WTC11 (cell line): ENCODE results near the gene SARDH.

Experiments
- CBFB ChIP-seq: sonication (generic); formaldehyde crosslinking; IDR thresholded peaks from 2 replicates; pipeline ENCODE4 v1.8.1; 2022; ENCODE audit warnings: mild to moderate bottlenecking, low read depth, missing genetic modification reagents
- CREM ChIP-seq: sonication (generic); formaldehyde crosslinking; IDR thresholded peaks from 2 replicates; pipeline ENCODE4 v1.8.1; 2022; ENCODE audit warnings: mild to moderate bottlenecking, missing genetic modification reagents, moderate library complexity
- KAT7 ChIP-seq: sonication (generic); formaldehyde crosslinking; IDR thresholded peaks from 2 replicates; pipeline ENCODE4 v1.8.1; 2023; ENCODE audit warnings: missing genetic modification reagents, mild to moderate bottlenecking, borderline replicate concordance
- MYBL2 ChIP-seq: sonication (generic); formaldehyde crosslinking; IDR thresholded peaks from 2 replicates; pipeline ENCODE4 v1.8.1; 2023; ENCODE audit warnings: mild to moderate bottlenecking, moderate library complexity, missing genetic modification reagents
- NR2C2 ChIP-seq: sonication (generic); formaldehyde crosslinking; IDR thresholded peaks from 2 replicates; pipeline ENCODE4 v1.8.0; 2022; ENCODE audit warnings: mild to moderate bottlenecking, missing genetic modification reagents
- TCF7 ChIP-seq: sonication (generic); formaldehyde crosslinking; IDR thresholded peaks from 2 replicates; pipeline ENCODE4 v1.8.0; 2022; ENCODE audit warnings: mild to moderate bottlenecking, low read depth, missing genetic modification reagents, moderate library complexity
- TF ChIP-seq, protein P1 (sequence below): fragments of 200-600 bp; IDR thresholded peaks from 2 replicates; pipeline ENCODE4 v1.8.0; 2022; ENCODE audit warnings: antibody characterized with exemption
- TF ChIP-seq, protein P2 (sequence below): sonication (generic); formaldehyde crosslinking; IDR thresholded peaks from 2 replicates; pipeline ENCODE4 v1.8.1; 2022; ENCODE audit warnings: mild to moderate bottlenecking, moderate library complexity, missing genetic modification reagents
- TF ChIP-seq, protein P3 (sequence below): sonication (generic); formaldehyde crosslinking; IDR thresholded peaks from 2 replicates; pipeline ENCODE4 v1.8.0; 2023; ENCODE audit warnings: missing genetic modification reagents, mild to moderate bottlenecking, borderline replicate concordance
- TF ChIP-seq, protein P4 (sequence below): sonication (generic); formaldehyde crosslinking; IDR thresholded peaks from 2 replicates; pipeline ENCODE4 v1.8.0; 2022; ENCODE audit warnings: mild to moderate bottlenecking, missing genetic modification reagents
- TF ChIP-seq, protein P5 (sequence below): sonication (generic); formaldehyde crosslinking; IDR thresholded peaks from 2 replicates; pipeline ENCODE4 v1.8.1; 2023; ENCODE audit warnings: mild to moderate bottlenecking, missing genetic modification reagents, moderate library complexity
- TF ChIP-seq, protein P6 (sequence below): sonication (generic); formaldehyde crosslinking; IDR thresholded peaks from 2 replicates; pipeline ENCODE4 v1.8.1; 2023; ENCODE audit warnings: mild to moderate bottlenecking, missing genetic modification reagents, moderate library complexity
- TF ChIP-seq, protein P7 (sequence below): sonication (generic); formaldehyde crosslinking; IDR thresholded peaks from 2 replicates; pipeline ENCODE4 v1.8.1; 2022; ENCODE audit warnings: mild to moderate bottlenecking, missing genetic modification reagents, moderate library complexity, borderline replicate concordance

DNA sequence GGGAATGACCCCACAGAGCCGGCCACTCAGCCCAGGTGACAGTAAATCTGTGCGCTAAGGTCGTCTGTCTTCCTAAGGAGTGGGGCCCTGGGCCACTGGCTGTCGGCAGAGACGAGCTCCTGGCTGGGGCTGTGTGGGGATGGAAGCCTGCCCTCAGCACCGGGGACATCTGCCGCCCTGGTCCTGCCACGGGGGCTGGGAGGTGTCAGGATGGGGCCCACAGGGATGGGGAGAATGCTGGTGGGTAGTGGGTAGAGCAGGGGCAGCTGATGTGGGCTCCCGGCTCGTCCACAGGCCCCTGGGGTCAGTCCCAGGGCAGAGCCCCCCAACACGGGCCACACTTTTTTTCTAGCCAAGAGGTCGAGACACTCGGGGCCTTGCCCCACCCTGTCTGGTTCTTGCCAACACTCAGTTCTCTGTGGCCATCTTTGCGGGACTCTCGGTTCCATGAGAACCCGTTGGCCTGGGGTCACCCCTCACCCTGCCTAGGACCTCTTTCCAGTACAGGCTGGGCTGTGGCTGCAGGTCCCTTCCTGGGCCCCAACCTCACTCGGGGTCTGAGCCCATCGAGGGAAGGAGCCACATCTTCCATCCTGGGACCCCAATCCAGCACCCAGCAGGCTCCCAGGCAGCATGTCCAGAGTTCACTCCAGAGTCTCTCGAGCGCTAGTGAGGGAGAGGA, 57.0 kb downstream of the SARDH start:
- TF ChIP-seq CREM (CRISPR knock-in tag): no peak
- TF ChIP-seq KAT7: no peak
- TF ChIP-seq, protein P1, sequence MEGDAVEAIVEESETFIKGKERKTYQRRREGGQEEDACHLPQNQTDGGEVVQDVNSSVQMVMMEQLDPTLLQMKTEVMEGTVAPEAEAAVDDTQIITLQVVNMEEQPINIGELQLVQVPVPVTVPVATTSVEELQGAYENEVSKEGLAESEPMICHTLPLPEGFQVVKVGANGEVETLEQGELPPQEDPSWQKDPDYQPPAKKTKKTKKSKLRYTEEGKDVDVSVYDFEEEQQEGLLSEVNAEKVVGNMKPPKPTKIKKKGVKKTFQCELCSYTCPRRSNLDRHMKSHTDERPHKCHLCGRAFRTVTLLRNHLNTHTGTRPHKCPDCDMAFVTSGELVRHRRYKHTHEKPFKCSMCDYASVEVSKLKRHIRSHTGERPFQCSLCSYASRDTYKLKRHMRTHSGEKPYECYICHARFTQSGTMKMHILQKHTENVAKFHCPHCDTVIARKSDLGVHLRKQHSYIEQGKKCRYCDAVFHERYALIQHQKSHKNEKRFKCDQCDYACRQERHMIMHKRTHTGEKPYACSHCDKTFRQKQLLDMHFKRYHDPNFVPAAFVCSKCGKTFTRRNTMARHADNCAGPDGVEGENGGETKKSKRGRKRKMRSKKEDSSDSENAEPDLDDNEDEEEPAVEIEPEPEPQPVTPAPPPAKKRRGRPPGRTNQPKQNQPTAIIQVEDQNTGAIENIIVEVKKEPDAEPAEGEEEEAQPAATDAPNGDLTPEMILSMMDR: no peak
- TF ChIP-seq, protein P2, sequence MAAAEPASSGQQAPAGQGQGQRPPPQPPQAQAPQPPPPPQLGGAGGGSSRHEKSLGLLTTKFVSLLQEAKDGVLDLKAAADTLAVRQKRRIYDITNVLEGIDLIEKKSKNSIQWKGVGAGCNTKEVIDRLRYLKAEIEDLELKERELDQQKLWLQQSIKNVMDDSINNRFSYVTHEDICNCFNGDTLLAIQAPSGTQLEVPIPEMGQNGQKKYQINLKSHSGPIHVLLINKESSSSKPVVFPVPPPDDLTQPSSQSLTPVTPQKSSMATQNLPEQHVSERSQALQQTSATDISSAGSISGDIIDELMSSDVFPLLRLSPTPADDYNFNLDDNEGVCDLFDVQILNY (CRISPR knock-in tag): no peak
- no peak for TF ChIP-seq MYBL2 (CRISPR knock-in tag)
- TF ChIP-seq, protein P3, sequence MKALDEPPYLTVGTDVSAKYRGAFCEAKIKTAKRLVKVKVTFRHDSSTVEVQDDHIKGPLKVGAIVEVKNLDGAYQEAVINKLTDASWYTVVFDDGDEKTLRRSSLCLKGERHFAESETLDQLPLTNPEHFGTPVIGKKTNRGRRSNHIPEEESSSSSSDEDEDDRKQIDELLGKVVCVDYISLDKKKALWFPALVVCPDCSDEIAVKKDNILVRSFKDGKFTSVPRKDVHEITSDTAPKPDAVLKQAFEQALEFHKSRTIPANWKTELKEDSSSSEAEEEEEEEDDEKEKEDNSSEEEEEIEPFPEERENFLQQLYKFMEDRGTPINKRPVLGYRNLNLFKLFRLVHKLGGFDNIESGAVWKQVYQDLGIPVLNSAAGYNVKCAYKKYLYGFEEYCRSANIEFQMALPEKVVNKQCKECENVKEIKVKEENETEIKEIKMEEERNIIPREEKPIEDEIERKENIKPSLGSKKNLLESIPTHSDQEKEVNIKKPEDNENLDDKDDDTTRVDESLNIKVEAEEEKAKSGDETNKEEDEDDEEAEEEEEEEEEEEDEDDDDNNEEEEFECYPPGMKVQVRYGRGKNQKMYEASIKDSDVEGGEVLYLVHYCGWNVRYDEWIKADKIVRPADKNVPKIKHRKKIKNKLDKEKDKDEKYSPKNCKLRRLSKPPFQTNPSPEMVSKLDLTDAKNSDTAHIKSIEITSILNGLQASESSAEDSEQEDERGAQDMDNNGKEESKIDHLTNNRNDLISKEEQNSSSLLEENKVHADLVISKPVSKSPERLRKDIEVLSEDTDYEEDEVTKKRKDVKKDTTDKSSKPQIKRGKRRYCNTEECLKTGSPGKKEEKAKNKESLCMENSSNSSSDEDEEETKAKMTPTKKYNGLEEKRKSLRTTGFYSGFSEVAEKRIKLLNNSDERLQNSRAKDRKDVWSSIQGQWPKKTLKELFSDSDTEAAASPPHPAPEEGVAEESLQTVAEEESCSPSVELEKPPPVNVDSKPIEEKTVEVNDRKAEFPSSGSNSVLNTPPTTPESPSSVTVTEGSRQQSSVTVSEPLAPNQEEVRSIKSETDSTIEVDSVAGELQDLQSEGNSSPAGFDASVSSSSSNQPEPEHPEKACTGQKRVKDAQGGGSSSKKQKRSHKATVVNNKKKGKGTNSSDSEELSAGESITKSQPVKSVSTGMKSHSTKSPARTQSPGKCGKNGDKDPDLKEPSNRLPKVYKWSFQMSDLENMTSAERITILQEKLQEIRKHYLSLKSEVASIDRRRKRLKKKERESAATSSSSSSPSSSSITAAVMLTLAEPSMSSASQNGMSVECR (CRISPR knock-in tag): no peak
- TF ChIP-seq CBFB (CRISPR knock-in tag): no peak
- no peak for TF ChIP-seq NR2C2 (CRISPR knock-in tag)
- no peak for TF ChIP-seq TCF7 (CRISPR knock-in tag)
- TF ChIP-seq, protein P4, sequence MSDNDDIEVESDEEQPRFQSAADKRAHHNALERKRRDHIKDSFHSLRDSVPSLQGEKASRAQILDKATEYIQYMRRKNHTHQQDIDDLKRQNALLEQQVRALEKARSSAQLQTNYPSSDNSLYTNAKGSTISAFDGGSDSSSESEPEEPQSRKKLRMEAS (CRISPR knock-in tag): no peak
- TF ChIP-seq, protein P5, sequence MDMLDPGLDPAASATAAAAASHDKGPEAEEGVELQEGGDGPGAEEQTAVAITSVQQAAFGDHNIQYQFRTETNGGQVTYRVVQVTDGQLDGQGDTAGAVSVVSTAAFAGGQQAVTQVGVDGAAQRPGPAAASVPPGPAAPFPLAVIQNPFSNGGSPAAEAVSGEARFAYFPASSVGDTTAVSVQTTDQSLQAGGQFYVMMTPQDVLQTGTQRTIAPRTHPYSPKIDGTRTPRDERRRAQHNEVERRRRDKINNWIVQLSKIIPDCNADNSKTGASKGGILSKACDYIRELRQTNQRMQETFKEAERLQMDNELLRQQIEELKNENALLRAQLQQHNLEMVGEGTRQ (CRISPR knock-in tag): no peak
- TF ChIP-seq, protein P6, sequence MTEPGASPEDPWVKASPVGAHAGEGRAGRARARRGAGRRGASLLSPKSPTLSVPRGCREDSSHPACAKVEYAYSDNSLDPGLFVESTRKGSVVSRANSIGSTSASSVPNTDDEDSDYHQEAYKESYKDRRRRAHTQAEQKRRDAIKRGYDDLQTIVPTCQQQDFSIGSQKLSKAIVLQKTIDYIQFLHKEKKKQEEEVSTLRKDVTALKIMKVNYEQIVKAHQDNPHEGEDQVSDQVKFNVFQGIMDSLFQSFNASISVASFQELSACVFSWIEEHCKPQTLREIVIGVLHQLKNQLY (CRISPR knock-in tag): no peak
- TF ChIP-seq, protein P7, sequence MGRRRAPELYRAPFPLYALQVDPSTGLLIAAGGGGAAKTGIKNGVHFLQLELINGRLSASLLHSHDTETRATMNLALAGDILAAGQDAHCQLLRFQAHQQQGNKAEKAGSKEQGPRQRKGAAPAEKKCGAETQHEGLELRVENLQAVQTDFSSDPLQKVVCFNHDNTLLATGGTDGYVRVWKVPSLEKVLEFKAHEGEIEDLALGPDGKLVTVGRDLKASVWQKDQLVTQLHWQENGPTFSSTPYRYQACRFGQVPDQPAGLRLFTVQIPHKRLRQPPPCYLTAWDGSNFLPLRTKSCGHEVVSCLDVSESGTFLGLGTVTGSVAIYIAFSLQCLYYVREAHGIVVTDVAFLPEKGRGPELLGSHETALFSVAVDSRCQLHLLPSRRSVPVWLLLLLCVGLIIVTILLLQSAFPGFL (CRISPR knock-in tag): no peak
